Epithelial cell of esophagus (primary cell): ENCODE data around the gene SLC27A5.
A peak's percentile ranks its signal among the peaks of the same experiment; 100 is the strongest.

Experiments
- DNase-seq: peaks from one replicate; pipeline ENCODE4 v3.0.0; 2010; ENCODE audit warnings: low read depth
- H3K4me3 ChIP-seq: 2 replicates; pipeline ENCODE4 v1.5.1; 2011; ENCODE audit warnings: mild to moderate bottlenecking, low read length, control low read depth
- TF ChIP-seq, protein P1 (sequence below): IDR thresholded peaks from 2 replicates; pipeline ENCODE4 v1.5.1; 2011; ENCODE audit warnings: low read depth, mild to moderate bottlenecking, low read length, control low read depth, inconsistent platforms; ENCODE audit not compliant: insufficient read depth; ENCODE audit errors: missing control alignments

Gene SLC27A5

DNA sequence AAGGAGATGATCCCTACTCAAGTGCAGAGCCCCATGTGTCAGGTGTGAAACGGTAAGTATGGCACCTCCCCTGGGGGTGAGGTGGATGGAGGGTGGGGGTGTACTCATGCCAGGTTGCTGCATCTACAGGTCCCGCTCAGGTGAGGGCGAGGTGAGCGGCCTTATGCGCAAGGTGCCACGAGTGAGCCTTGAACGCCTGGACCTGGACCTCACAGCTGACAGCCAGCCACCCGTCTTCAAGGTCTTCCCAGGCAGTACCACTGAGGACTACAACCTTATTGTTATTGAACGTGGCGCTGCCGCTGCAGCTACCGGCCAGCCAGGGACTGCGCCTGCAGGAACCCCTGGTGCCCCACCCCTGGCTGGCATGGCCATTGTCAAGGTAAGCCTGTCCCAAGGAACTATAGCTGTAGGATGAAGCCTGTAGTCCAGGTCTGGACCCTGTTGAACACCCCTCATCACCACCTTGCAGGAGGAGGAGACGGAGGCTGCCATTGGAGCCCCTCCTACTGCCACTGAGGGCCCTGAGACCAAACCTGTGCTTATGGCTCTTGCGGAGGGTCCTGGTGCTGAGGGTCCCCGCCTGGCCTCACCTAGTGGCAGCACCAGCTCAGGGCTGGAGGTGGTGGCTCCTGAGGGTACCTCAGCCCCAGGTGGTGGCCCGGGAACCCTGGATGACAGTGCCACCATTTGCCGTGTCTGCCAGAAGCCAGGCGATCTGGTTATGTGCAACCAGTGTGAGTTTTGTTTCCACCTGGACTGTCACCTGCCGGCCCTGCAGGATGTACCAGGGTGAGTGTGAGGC lies 37.3 kb upstream of the SLC27A5 start:
- no peak for DNase-seq
- TF ChIP-seq, protein P1, sequence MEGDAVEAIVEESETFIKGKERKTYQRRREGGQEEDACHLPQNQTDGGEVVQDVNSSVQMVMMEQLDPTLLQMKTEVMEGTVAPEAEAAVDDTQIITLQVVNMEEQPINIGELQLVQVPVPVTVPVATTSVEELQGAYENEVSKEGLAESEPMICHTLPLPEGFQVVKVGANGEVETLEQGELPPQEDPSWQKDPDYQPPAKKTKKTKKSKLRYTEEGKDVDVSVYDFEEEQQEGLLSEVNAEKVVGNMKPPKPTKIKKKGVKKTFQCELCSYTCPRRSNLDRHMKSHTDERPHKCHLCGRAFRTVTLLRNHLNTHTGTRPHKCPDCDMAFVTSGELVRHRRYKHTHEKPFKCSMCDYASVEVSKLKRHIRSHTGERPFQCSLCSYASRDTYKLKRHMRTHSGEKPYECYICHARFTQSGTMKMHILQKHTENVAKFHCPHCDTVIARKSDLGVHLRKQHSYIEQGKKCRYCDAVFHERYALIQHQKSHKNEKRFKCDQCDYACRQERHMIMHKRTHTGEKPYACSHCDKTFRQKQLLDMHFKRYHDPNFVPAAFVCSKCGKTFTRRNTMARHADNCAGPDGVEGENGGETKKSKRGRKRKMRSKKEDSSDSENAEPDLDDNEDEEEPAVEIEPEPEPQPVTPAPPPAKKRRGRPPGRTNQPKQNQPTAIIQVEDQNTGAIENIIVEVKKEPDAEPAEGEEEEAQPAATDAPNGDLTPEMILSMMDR = no peak
- no peak overlapping the region for H3K4me3 ChIP-seq

GRCh38 chr19:58547323-58548312 lies 35.8 kb upstream of the SLC27A5 start:
- H3K4me3 ChIP-seq = no peak overlapping the region
- DNase-seq = no peak
- TF ChIP-seq, protein P1 = no peak

DNA sequence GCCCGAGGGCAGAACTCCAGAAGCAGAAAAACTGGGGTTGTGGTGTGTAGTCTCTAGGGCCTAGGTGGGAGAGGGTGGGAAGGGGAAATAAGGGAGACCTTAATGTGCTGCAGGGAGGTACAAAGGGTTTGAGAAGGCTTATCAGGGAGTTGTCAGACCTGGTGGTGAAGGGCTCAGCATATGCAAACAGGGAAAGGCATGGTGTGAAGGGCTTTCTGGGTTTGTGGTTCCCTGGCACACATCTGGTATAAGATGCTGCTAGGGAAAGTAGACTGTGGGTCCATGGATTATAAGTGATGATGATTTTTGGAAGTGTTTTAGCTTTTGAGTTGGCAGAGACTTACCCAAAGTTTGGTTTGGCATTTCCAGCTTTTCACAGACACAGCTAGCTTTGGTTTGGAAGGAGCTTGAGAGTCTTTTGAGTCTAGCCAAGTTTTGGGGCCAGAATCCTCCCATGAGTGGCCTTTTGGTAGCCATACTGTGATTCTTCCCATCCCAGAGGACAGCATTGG lies 34.3 kb upstream of the SLC27A5 start:
- no peak for DNase-seq
- H3K4me3 ChIP-seq = peak overlapping the region; percentile 80
- TF ChIP-seq, protein P1 = no peak

DNA sequence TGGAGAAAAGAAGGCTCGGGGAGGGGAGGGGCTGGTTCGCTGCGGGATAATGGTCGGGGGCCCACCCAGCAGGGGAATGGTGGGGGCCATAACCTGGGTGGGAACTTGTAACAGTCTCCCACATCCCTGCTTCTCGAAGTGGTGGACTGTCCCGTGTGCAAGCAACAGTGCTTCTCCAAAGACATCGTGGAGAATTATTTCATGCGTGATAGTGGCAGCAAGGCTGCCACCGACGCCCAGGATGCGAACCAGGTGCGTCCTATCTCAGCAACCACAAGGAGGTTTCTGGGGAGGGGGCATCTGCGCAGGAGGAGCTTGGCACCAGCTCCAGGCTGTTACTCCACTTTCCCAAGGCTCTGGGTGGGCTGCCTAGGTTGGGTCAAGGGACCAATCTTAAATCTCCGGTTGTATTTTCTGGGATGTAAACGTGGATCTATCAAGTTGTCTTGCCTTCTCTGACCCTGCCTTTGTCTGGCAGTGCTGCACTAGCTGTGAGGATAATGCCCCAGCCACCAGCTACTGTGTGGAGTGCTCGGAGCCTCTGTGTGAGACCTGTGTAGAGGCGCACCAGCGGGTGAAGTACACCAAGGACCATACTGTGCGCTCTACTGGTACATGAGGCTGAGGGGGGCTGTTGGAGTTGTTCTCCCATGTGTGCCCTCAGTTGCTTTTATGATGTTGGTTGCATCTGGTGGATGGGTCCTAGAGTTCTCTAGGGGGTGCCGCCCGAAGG lies 33.7 kb upstream of the SLC27A5 start:
- H3K4me3 ChIP-seq = peak overlapping the region; percentile 80
- DNase-seq = no peak
- TF ChIP-seq, protein P1 = no peak

DNA sequence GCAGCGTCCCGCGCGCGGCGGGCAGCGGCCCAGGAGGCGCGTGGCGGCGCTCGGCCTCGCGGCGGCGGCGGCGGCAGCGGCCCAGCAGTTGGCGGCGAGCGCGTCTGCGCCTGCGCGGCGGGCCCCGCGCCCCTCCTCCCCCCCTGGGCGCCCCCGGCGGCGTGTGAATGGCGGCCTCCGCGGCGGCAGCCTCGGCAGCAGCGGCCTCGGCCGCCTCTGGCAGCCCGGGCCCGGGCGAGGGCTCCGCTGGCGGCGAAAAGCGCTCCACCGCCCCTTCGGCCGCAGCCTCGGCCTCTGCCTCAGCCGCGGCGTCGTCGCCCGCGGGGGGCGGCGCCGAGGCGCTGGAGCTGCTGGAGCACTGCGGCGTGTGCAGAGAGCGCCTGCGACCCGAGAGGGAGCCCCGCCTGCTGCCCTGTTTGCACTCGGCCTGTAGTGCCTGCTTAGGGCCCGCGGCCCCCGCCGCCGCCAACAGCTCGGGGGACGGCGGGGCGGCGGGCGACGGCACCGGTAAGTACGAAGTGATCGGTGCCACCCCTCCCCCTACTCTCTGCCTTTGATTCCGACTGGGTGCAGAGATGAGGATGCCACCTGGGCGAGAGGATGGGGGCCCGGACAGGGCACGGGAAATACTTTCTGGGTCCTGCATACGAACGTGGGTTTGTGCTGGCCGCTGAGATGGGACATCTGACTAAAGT lies 32.9 kb upstream of the SLC27A5 start:
- TF ChIP-seq, protein P1 = no peak
- peak; percentile 51 for DNase-seq
- H3K4me3 ChIP-seq = peak overlapping the region; percentile 80
